Kidney glomerular epithelial cell (primary cell): ENCODE measurements around the gene SFT2D2.

Experiments
- DNase-seq: peaks from one replicate; lab custom pipeline; 2025; lab: John Stamatoyannopoulos, UW

The SFT2D2 gene

DNA sequence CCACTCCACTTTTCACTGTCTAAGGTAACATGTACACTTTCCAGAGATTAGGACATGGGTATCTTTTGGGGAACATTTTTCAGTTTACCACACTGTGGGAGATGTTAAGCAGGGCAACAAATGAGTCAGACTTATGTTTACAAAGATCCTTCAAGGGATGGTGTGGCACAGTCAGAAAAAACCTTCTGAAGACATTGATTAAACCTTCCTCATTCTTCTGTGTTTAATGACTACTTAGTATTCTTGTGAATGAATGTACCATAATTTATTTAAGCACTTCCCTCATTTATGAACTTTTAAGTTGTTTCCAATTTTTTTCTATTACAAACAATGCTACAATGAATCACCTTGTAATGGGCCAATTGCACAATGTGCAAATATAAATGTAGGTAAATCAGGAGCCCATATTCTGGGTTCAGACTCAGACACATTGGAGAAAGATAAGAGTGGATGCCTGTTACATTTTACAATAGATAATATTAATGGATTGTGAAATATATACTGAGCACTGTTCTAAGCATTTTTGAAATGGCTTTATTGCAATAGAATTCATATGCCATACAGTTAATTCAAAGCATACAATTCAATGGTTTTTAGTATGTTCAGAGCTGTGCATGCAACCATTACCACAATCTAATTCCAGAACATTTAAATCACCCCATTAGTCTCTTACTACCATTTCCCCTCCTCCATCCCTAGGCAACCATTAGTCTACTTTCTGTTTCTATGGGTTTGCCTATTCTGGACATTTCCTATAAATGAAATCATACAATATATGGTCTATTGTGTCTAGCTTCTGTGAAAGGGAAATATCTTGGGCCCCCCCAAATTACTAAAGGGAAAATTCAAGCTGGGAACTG, 1.9 kb upstream of the SFT2D2 start:
- no peak for DNase-seq

DNA sequence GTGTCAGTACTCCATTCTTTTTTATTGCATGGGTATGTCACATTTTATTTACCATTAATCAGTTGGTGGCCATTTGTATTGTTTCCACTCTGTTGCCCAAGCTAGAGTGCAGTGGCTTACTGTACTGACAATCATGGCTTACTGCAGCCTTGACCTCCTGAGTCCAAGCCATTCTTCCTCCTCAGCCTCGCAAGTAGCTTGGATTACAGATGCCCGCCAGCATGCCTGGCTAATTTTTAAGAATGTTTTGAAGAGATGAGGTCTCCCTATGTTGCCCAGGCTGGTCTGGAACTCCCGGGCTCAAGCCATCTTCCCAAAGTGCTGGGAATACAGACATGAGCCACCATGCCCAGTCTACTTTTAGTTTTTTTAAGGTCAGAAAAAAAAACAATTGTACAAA, 813 bp upstream of the SFT2D2 start:
- DNase-seq: no peak

DNA sequence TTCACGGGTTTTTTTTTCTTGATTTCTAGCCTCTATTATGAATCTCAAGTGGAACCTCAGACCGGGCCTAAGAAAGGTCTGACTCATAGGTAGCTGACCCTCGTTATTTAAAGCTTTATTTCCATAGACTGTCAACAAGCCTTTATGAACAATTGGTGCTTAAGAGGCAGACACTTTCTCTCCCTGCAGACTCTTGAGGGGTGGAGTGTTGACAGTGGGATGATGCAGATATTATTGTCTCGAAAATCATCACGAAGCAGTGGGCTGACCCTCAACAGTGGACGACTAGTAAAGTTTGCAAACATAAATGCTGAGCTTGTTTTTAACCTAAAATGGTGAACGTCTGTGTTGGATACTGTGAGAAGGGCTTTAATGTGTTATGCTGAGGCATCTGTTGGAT, 1.8 kb downstream of the SFT2D2 start:
- DNase-seq: no peak

GRCh38 chr1:168229893-168230292, 4.1 kb downstream of the SFT2D2 start:
- DNase-seq: no peak

DNA sequence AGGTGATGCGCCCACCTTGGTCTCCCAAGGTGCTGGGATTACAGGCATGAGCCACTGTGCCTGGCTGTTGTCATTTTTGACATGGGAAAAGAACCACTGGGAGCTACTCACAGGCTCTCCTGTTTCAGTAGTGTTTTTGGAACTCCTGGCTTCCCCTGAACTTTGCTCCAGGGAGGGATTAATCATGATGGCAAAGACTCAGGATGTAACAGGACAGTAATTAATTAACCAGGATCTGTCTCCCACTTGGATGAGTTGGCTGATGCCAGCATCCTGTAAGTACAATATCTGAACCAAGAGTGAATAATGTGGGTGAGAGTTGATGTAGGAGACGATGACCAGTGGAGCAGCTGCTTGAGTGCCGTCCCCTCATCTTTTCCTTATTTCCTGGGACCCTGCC, 4.9 kb downstream of the SFT2D2 start:
- peak; percentile 87 for DNase-seq

- DNase-seq: peak; percentile 19
These were observed 9.2 kb downstream of the SFT2D2 start for GRCh38 chr1:168234846-168235547.

- DNase-seq: no peak
These were observed 9.7 kb downstream of the SFT2D2 start for GRCh38 chr1:168235548-168235885.

DNA sequence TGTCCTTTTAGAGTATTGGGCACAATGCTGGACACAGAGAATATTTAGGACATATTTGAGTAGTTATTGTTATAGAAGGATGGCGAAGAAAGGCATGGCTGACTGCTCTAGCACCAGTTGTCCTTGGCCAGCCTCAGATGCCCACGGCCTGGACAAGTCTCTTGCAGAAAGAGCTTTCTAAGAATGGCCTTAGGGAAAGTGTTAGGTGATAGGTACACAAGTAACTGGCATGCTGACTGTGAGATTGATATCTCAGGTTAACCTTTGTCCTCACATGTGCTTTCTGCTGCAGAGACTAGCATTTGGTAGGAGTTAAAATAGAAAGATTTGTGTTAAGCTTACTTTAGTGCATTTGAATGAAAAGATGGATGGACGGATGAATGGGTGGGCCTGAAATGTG, 10.1 kb downstream of the SFT2D2 start:
- DNase-seq: no peak

DNA sequence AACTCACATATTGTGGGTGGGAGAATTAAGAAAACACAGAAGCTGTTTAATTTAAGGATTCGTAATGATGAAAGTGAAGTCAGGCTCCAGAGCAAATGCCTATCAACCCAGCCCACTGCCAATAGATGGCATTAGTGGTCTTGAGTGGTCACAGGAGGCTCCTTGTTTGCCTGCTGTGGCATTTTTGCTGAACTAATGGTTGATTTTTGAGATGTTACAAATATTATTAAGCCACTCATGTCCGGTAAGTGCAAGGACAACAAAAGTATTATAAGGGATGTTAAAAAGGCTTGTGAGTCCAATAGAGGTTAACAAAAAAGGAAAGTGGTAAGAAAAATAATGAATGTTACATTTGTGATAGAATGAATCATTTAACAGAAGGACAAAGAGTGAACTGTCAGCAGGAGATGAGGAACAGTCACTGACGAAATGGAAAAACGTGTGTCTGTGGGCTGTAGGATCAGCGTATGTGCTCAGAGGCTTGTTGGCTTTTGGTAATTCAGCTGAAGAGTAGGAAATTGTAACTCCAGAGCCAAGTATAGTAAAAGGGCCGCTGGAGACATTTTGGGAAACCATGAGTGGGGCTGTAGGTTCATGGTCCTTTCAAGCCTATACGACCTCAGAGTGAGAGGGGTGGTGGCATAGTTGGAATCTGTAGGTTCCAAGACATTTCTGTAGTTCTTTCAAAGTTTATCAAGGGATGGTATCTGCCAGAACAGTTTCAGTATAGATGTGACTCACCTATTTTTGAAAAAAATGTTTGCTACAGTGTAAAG, 11.2 kb downstream of the SFT2D2 start:
- DNase-seq: no peak

GRCh38 chr1:168243198-168243597, 17.4 kb downstream of the SFT2D2 start:
- no peak for DNase-seq

DNA sequence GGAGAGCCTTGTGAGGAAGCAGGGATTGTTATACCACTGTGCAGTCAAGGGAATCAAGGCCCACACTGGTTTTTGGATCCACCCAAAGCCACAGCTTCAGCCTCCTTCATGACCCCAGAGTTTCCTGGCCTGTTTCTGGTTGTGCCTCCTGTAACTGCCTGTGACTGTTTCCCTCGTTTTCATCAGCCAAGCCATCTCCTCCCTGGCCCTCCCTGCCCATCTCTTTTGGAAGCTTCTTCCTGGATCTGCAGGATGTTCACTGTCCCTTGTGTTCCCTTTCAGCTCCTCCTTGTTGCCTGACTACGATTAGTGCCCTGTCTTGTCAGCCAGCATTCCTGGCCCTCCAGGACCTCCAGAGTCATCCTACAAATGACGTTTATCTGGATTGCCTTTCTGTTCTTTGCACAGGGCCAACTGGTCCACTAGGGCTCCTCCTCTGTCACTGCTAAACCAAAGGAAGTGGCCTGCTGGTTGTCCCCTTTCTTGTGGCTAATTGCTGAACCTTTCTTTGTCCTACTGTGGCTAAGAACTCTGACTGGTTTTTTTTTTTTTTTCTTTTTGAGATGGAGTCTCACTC, 17.9 kb downstream of the SFT2D2 start:
- DNase-seq: no peak

DNA sequence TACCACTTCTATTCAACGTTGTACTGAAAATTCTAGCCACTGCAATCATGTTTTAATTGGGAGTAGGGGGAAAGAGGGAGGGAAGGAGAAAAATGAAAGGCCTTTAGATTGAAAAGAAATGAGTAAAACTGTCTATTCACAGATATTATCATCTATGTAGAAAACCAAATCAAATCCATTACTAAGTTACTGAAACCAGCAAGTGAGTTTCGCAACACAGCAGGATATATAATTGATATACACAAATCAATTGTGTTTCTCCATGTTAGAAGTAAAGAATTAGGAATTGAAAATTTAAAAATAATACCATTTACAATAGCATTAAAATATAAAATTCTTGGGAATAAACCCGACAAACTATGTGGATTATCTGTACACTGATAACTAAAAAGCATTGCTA, 19.2 kb downstream of the SFT2D2 start:
- no peak for DNase-seq

GRCh38 chr1:168246506-168246905, 20.7 kb downstream of the SFT2D2 start:
- DNase-seq: no peak

DNA sequence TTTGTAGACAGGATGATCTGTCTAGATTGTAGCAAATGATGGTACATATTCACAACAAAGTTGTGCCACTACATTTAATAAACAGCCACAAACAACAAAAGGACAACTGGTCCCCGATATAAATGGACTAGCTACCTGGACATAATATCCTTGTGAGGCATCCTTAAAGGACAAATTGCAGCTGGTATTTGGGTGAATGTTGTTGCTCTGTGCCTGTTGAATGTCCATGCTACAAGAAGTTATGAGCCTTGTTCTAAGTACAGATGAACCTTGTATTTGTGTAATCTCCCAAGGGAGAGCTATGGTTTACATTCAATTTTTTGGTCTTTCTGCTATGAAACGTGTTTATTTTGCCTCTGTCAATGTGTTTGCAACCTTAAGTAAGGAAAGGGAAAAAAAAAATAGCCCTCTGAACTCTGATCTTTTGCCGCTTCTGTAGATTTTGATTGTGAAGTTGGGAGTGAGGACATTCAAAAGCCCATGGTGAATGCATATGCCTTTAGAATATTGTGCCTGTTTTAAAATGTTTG, 26.5 kb downstream of the SFT2D2 start:
- DNase-seq: no peak

GRCh38 chr1:168256164-168256563, 30.4 kb downstream of the SFT2D2 start:
- DNase-seq: no peak

- DNase-seq: no peak
These were observed 31.6 kb downstream of the SFT2D2 start for GRCh38 chr1:168257397-168257796.

DNA sequence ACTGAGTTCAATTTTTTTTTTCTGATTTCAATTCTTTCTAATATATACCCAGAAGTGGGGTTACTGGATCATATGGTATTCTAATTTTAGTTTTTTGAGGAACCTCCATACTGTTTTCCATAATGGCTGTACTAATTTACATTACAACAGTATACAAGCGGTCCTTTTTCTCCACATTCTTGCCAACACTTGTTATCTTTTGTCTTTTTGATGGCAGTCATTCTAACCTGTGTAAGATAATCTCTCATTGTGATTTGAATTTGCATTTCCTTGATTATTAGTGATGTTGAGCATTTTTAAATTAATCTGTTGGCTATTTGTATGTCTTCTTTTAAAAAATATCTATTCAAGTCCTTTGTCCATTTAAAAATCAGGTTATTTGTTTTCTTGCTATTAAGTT, 33.8 kb downstream of the SFT2D2 start:
- DNase-seq: no peak

GRCh38 chr1:168260393-168260792, 34.6 kb downstream of the SFT2D2 start:
- no peak for DNase-seq

DNA sequence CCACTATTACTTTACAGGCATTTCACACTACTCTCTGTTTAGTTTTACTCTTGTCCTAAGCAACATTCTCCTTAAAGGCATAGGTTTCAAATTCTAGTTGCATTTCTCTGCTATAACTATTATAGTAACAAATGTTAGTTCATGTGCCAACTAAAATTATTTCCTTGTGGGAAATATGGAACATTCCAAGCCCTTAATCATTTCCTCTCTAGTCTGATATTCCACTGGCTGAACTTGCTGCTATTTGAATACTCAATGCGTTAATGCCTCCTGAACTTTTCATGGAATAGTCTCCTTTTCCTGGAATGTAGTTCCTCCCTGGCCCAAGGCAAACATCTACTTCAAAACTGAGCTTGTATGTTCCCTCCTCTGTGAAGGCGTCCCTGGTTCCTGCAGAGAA, 35.6 kb downstream of the SFT2D2 start:
- DNase-seq: peak; percentile 0

- DNase-seq: no peak
These were observed 37.3 kb downstream of the SFT2D2 start for GRCh38 chr1:168263130-168263529.

- DNase-seq: no peak
These were observed 38.5 kb downstream of the SFT2D2 start for GRCh38 chr1:168264296-168264695.

GRCh38 chr1:168265596-168265995, 39.8 kb downstream of the SFT2D2 start:
- no peak for DNase-seq
